Testis (tissue), 3 donors: ENCODE results near the gene SDC1. TPM values are rescaled to one million over a fixed set of nuclear protein-coding genes. Genes with fewer than 3 reads are reported as not detected.

Experiments used
- DNase-seq: peaks from one replicate; pipeline ENCODE4 v3.0.0-alpha.2; 2019
- H3K27ac ChIP-seq, 2 donors: fragments of 200-600 bp; sonication (generic); one replicate each; pipeline ENCODE4 v1.5.1; 2019
- H3K27me3 ChIP-seq: fragments of 200-600 bp; sonication (generic); one replicate; pipeline ENCODE4 v1.5.1; 2019
- H3K36me3 ChIP-seq: fragments of 200-600 bp; sonication (generic); one replicate; pipeline ENCODE4 v1.5.1; 2017; ENCODE audit warnings: low read depth; ENCODE audit errors: missing control alignments
- H3K4me1 ChIP-seq: fragments of 200-600 bp; sonication (generic); one replicate; pipeline ENCODE4 v1.5.1; 2019
- H3K4me3 ChIP-seq, 2 donors: fragments of 200-600 bp; sonication (generic); one replicate each; pipeline ENCODE4 v1.5.1; 2017 to 2019
- H3K9me3 ChIP-seq: fragments of 200-600 bp; sonication (generic); one replicate; pipeline ENCODE4 v1.5.1; 2017
- CTCF ChIP-seq, 3 experiments: fragments of 450-650 bp in 2 of 3; fragments of 200-600 bp in 1 of 3; sonication (generic) in 1 of 3; IDR thresholded peaks; one replicate each; pipeline ENCODE4 v1.5.1; 2016 to 2019; ENCODE audit warnings: antibody characterized with exemption in 3 of 3, mild to moderate bottlenecking in 2 of 3, moderate library complexity in 1 of 3
- POLR2A ChIP-seq: fragments of 450-650 bp; IDR thresholded peaks from one replicate; pipeline ENCODE4 v1.6.1; 2017; ENCODE audit warnings: antibody characterized with exemption, mild to moderate bottlenecking, moderate library complexity
- WGBS, 2 donors: methylation state at CpG; one replicate each; pipeline ENCODE4 v1.1.5; 2018; 5-methylcytosine and 5-hydroxymethylcytosine counted together
- intact Hi-C: fragments of 100-400 bp; cut with DNase I; formaldehyde crosslinking; loops from one replicate; pipeline ENCODE4 v1.15.1; 2023; ENCODE audit warnings: low total_unique reads
- polyA plus RNA-seq: library from polyadenylated mRNA; stranded (reverse); fragments of 350-450 nt; fragmentation: Illumina TruSeq; extraction: RNeasy Lipid Tissue Mini Kit (QIAGEN cat#74804); gene quantifications from one replicate; pipeline ENCODE4 v1.2.3, GENCODE V29; 2014; ENCODE audit warnings: low read depth, low replicate concordance; ENCODE audit not compliant: insufficient read depth
- total RNA-seq, 2 donors: library from RNA; depleted of rRNA; stranded (reverse); fragments of >200 nt; gene quantifications; one replicate each; pipeline ENCODE4 v1.2.3, GENCODE V29; 2016

Gene SDC1
- total and polyA plus RNA-seq, 3 donors from 2014 or later: 8.7 to 11.9 (median 9.2) TPM

GRCh38 chr2:20223407-20224163 lies 1.3 kb downstream of the SDC1 start:
- intact Hi-C loops: loop anchor here (10.0 kb wide), 1 partner anchor 89 kb away; no protein-coding TSS in a partner anchor

GRCh38 chr2:20222769-20223406 lies 2.0 kb downstream of the SDC1 start:
- Histone ChIP-seq H3K4me1 (peaks cover 10% of the 10 kb centered on the region), H3K4me3 (peak overlapping the region in 1 of 2 donors; percentile 61), H3K27ac (no peak overlapping the region), H3K9me3 (no peaks in the 10 kb centered on the region), H3K36me3 (no peaks in the 10 kb centered on the region), H3K27me3 (no peaks in the 10 kb centered on the region)
- TF ChIP-seq CTCF (IDR thresholded peaks at IDR 0.05): no peak
- TF ChIP-seq POLR2A: no peak
- intact Hi-C loops: loop anchor here (10.0 kb wide), 1 partner anchor 88 kb away; no protein-coding TSS in a partner anchor
- WGBS, 2 donors: 8 to 30% methylated on average over 12 to 21 of the region's 21 CpGs
- no peak for DNase-seq

More at GRCh38 chr2:20223407-20224163, 1.3 kb downstream of the SDC1 start:
- TF ChIP-seq CTCF (IDR thresholded peaks at IDR 0.05) (no peak), POLR2A (no peak)
- H3K9me3 ChIP-seq: no peaks in the 10 kb centered on the region
- DNase-seq: peak; percentile 45
- no peaks in the 10 kb centered on the region for H3K27me3 ChIP-seq
- H3K27ac ChIP-seq: peak overlapping the region; percentile 10 to 59
- peaks cover 10% of the 10 kb centered on the region for H3K4me1 ChIP-seq
- no peaks in the 10 kb centered on the region for H3K36me3 ChIP-seq
- H3K4me3 ChIP-seq: peak overlapping the region; percentile 51 to 61
- WGBS, 2 donors: 0 to 1% methylated on average over 4 to 41 of the region's 66 CpGs

- no peaks in the 10 kb centered on the region for H3K27me3 ChIP-seq
- H3K9me3 ChIP-seq: no peaks in the 10 kb centered on the region
- peaks cover 10% of the 10 kb centered on the region for H3K4me1 ChIP-seq
- intact Hi-C loops: loop anchor here (10.0 kb wide), 1 partner anchor 87 kb away; no protein-coding TSS in a partner anchor
- no peak overlapping the region for H3K27ac ChIP-seq
- TF ChIP-seq POLR2A (no peak), CTCF (IDR thresholded peaks at IDR 0.05) (no peak)
- DNase-seq: no peak
- H3K4me3 ChIP-seq: no peak overlapping the region
- 45 to 60% methylated on average over 1 of the region's 1 CpG for WGBS, 2 donors
- H3K36me3 ChIP-seq: no peaks in the 10 kb centered on the region
Observed at GRCh38 chr2:20222014-20222768, 2.7 kb downstream of the SDC1 start.

GRCh38 chr2:20221555-20221973 lies 3.4 kb downstream of the SDC1 start:
- WGBS, 2 donors: 58 to 66% methylated on average over 3 of the region's 3 CpGs
- TF ChIP-seq POLR2A: no peak
- no peak for TF ChIP-seq CTCF (IDR thresholded peaks at IDR 0.05)
- H3K27me3 ChIP-seq: no peaks in the 10 kb centered on the region
- peaks cover 10% of the 10 kb centered on the region for H3K4me1 ChIP-seq
- no peak for DNase-seq
- H3K9me3 ChIP-seq: no peaks in the 10 kb centered on the region
- H3K36me3 ChIP-seq: no peaks in the 10 kb centered on the region
- no peak overlapping the region for H3K27ac ChIP-seq
- no peak overlapping the region for H3K4me3 ChIP-seq
- intact Hi-C loops: loop anchor here (10.0 kb wide), 1 partner anchor 87 kb away; no protein-coding TSS in a partner anchor
